SU-DHL-6 (cell line): Measurements from ENCODE around the gene DENND5A.

Experiments used
- EZH2phosphoT487 ChIP-seq: fragments of 200-600 bp; sonication (generic), shearing (Covaris generic); conservative IDR thresholded peaks from 2 replicates; pipeline ENCODE4 v1.6.1; 2018; ENCODE audit warnings: mild to moderate bottlenecking, antibody characterized with exemption, low read length, moderate library complexity, mixed read lengths
- TF ChIP-seq, protein P1 (sequence below): fragments of 200-600 bp; sonication (generic); IDR thresholded peaks from one replicate; pipeline ENCODE4 v1.5.1; 2017; ENCODE audit warnings: antibody characterized with exemption, mild to moderate bottlenecking, low read length, moderate library complexity; ENCODE audit not compliant: insufficient read depth, poor library complexity, severe bottlenecking

DNA sequence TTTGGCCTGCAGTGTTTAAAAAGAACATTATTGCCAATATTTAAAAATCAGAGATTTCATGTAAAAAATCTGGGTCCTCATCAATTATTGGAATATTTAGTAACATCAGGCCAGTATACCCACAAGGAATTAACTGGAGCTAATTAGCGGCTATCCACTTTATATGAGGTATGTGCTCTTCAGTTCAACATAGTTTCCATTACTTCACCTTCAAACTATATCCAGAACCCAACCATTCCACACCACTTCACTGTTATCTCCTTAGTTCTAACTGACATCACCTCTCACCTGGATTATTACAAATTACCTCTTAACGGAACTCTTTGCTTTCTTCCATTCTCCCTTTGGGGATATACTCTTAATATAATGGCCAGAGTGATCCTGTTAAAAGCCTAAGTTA is 64.7 kb downstream of the DENND5A start:
- TF ChIP-seq, protein P1, sequence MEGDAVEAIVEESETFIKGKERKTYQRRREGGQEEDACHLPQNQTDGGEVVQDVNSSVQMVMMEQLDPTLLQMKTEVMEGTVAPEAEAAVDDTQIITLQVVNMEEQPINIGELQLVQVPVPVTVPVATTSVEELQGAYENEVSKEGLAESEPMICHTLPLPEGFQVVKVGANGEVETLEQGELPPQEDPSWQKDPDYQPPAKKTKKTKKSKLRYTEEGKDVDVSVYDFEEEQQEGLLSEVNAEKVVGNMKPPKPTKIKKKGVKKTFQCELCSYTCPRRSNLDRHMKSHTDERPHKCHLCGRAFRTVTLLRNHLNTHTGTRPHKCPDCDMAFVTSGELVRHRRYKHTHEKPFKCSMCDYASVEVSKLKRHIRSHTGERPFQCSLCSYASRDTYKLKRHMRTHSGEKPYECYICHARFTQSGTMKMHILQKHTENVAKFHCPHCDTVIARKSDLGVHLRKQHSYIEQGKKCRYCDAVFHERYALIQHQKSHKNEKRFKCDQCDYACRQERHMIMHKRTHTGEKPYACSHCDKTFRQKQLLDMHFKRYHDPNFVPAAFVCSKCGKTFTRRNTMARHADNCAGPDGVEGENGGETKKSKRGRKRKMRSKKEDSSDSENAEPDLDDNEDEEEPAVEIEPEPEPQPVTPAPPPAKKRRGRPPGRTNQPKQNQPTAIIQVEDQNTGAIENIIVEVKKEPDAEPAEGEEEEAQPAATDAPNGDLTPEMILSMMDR: no peak
- no peak for TF ChIP-seq EZH2phosphoT487
